HG03196 (cell line): ENCODE data around the gene NT5DC1.
A peak's percentile ranks its signal among the peaks of the same experiment; 100 is the strongest.
"Not testable (repeated sequence)": the region's sequence is repeated elsewhere in the genome, so short reads cannot be mapped to it uniquely, and the experiment has no call there.

Experiments
- ATAC-seq: cut with Tn5 transposase; IDR thresholded peaks from one replicate; pipeline ENCODE4 v1.9.1; 2021; ENCODE audit not compliant: unreplicated experiment

NT5DC1 gene

GRCh38 chr6:116088946-116089345, 11.7 kb upstream of the NT5DC1 start:
- ATAC-seq: no peak

GRCh38 chr6:116090251-116090650, 10.4 kb upstream of the NT5DC1 start:
- peak; percentile 61 for ATAC-seq

GRCh38 chr6:116094041-116094440, 6.6 kb upstream of the NT5DC1 start:
- ATAC-seq: no peak

GRCh38 chr6:116096048-116096759, 4.4 kb upstream of the NT5DC1 start:
- ATAC-seq: not testable (repeated sequence)

GRCh38 chr6:116096979-116097816, 3.5 kb upstream of the NT5DC1 start:
- ATAC-seq: no peak

- no peak for ATAC-seq
Observed at GRCh38 chr6:116099036-116099435, 1.6 kb upstream of the NT5DC1 start.

- no peak for ATAC-seq
Observed at GRCh38 chr6:116101302-116101718, 657 bp downstream of the NT5DC1 start.

- no peak for ATAC-seq
Observed at GRCh38 chr6:116101790-116102189, 1.1 kb downstream of the NT5DC1 start.

- ATAC-seq: no peak
Observed at GRCh38 chr6:116102873-116103272, 2.2 kb downstream of the NT5DC1 start.

GRCh38 chr6:116104636-116105035, 4.0 kb downstream of the NT5DC1 start:
- no peak for ATAC-seq

GRCh38 chr6:116105247-116105646, 4.6 kb downstream of the NT5DC1 start:
- ATAC-seq: no peak

GRCh38 chr6:116106146-116106545, 5.5 kb downstream of the NT5DC1 start:
- no peak for ATAC-seq

GRCh38 chr6:116108836-116109235, 8.2 kb downstream of the NT5DC1 start:
- ATAC-seq: no peak

GRCh38 chr6:116111552-116112528, 11.2 kb downstream of the NT5DC1 start:
- ATAC-seq: peak; percentile 68

- no peak for ATAC-seq
Observed at GRCh38 chr6:116113386-116113785, 12.7 kb downstream of the NT5DC1 start.

- no peak for ATAC-seq
Observed at GRCh38 chr6:116115781-116116180, 15.1 kb downstream of the NT5DC1 start.

- no peak for ATAC-seq
Observed at GRCh38 chr6:116118608-116119007, 18.0 kb downstream of the NT5DC1 start.

GRCh38 chr6:116120430-116120829, 19.8 kb downstream of the NT5DC1 start:
- no peak for ATAC-seq

GRCh38 chr6:116126032-116126431, 25.4 kb downstream of the NT5DC1 start, which contains the start of gene COL10A1:
TSS of gene COL10A1 (minus strand) at chr6:116126132. CDS start at chr6:116125492, 640 bp downstream.
- no peak for ATAC-seq

- ATAC-seq: no peak
Observed at GRCh38 chr6:116127771-116128493, 27.3 kb downstream of the NT5DC1 start.
